MCF 10A (cell line): ENCODE measurements around the gene KRT79. TPM values are rescaled to one million over a fixed set of nuclear protein-coding genes. Genes with fewer than 3 reads are reported as not detected.

Experiments
- BruUV-seq: library from RNA; stranded (reverse); fragments of 400-500 nt; replicated peaks from 2 replicates; lab custom pipeline; 2021; lab: Mats Ljungman, UMichigan
- CTCF ChIA-PET: fragments of 300-600 bp; sonication (Branson Sonifier 250); formaldehyde crosslinking; extraction: SDS; loops from one replicate; lab custom pipeline; 2021; ENCODE audit warnings: antibody characterized with exemption, inconsistent platforms; lab: Yijun Ruan, JAX
- POLR2A ChIA-PET: fragments of 300-600, 350-650 bp; sonication (Branson Sonifier 250); formaldehyde crosslinking; extraction: SDS; loops from one replicate; lab custom pipeline; 2020; ENCODE audit warnings: antibody characterized with exemption, inconsistent platforms; lab: Yijun Ruan, JAX
- DNase-seq: peaks from one replicate; pipeline ENCODE4 v3.0.0-alpha.2; 2018; ENCODE audit not compliant: unreplicated experiment
- H3K27ac Mint-ChIP-seq: one replicate; pipeline ENCODE4 v1.8.0; 2022; ENCODE audit warnings: mild to moderate bottlenecking, low read depth, mixed read lengths; ENCODE audit not compliant: unreplicated experiment
- H3K27me3 Mint-ChIP-seq: one replicate; pipeline ENCODE4 v1.8.0; 2022; ENCODE audit warnings: mixed read lengths; ENCODE audit not compliant: insufficient read depth, unreplicated experiment
- H3K36me3 Mint-ChIP-seq: one replicate; pipeline ENCODE4 v1.8.0; 2022; ENCODE audit warnings: mild to moderate bottlenecking, moderate library complexity, mixed read lengths; ENCODE audit not compliant: insufficient read depth, unreplicated experiment
- H3K4me1 Mint-ChIP-seq: one replicate; pipeline ENCODE4 v1.8.0; 2022; ENCODE audit warnings: mixed read lengths; ENCODE audit not compliant: insufficient read depth, unreplicated experiment
- H3K4me3 Mint-ChIP-seq: one replicate; pipeline ENCODE4 v1.8.0; 2022; ENCODE audit warnings: mild to moderate bottlenecking, moderate library complexity, mixed read lengths; ENCODE audit not compliant: unreplicated experiment
- H3K9me3 Mint-ChIP-seq: one replicate; pipeline ENCODE4 v1.8.0; 2022; ENCODE audit warnings: mixed read lengths; ENCODE audit not compliant: unreplicated experiment
- CTCF ChIP-seq: fragments of 200-600 bp; IDR thresholded peaks from one replicate; pipeline ENCODE4 v1.8.0; 2022; ENCODE audit warnings: antibody characterized with exemption, mild to moderate bottlenecking; ENCODE audit not compliant: unreplicated experiment
- intact Hi-C: fragments of 100-400 bp; cut with micrococcal nuclease; formaldehyde crosslinking; loops from 2 replicates; pipeline ENCODE4 v1.14.1; 2022
- total RNA-seq: library from RNA; stranded (reverse); gene quantifications from 2 replicates; pipeline ENCODE4 v1.2.3, GENCODE V29; 2022

KRT79 gene
- total RNA-seq, 1 experiment from 2014 or later: not detected

GRCh38 chr12:52851787-52852186, 17.7 kb upstream of the KRT79 start:
- no TSS peak for BruUV-seq
- no peak overlapping the region for H3K4me3 Mint-ChIP-seq
- H3K36me3 Mint-ChIP-seq: no peaks in the 10 kb centered on the region
- H3K27me3 Mint-ChIP-seq: peaks cover 25% of the 10 kb centered on the region
- CTCF ChIA-PET: interaction anchor here (0.6 kb wide), 1 partner anchor 460 kb away, joined by 4 read pairs; no protein-coding TSS in a partner anchor
- no peak for DNase-seq
- intact Hi-C loops: no loop called here
- no peak for TF ChIP-seq CTCF
- H3K4me1 Mint-ChIP-seq: no peaks in the 10 kb centered on the region
- H3K27ac Mint-ChIP-seq: no peak overlapping the region
- POLR2A ChIA-PET: interaction anchor here (0.8 kb wide), 1 partner anchor 479 kb away, joined by 3 read pairs; no protein-coding TSS in a partner anchor
- H3K9me3 Mint-ChIP-seq: no peaks in the 10 kb centered on the region

GRCh38 chr12:52850681-52851080, 16.6 kb upstream of the KRT79 start:
- Mint-ChIP-seq H3K4me3 (no peak overlapping the region), H3K4me1 (no peaks in the 10 kb centered on the region), H3K36me3 (no peaks in the 10 kb centered on the region), H3K27me3 (peaks cover 28% of the 10 kb centered on the region), H3K27ac (no peak overlapping the region), H3K9me3 (peaks cover under 1% of the 10 kb centered on the region)
- no TSS peak for BruUV-seq
- POLR2A ChIA-PET: no interaction called here
- intact Hi-C loops: no loop called here
- CTCF ChIA-PET: no interaction called here
- TF ChIP-seq CTCF: no peak
- no peak for DNase-seq

- H3K27ac Mint-ChIP-seq: no peak overlapping the region
These were observed 15.4 kb upstream of the KRT79 start for GRCh38 chr12:52849511-52849910.

GRCh38 chr12:52848661-52849255, 14.6 kb upstream of the KRT79 start, which contains the start of gene KRT78:
Gene KRT78, minus strand, starts transcription at chr12:52848994. Its CDS starts 64 bp downstream, at chr12:52848930.
- no peak for DNase-seq
- Mint-ChIP-seq H3K9me3 (peaks cover 8% of the 10 kb centered on the region), H3K27me3 (peaks cover 38% of the 10 kb centered on the region), H3K4me3 (no peak within 1 kb of the TSS), H3K36me3 (no peaks in the 10 kb centered on the region), H3K4me1 (no peaks in the 10 kb centered on the region), H3K27ac (peak within 1 kb of the TSS; percentile 68)
- intact Hi-C loops: no loop called here
- no TSS peak for BruUV-seq
- ChIA-PET POLR2A (no interaction called here), CTCF (no interaction called here)
- no peak for TF ChIP-seq CTCF

More at GRCh38 chr12:52849511-52849910, 15.4 kb upstream of the KRT79 start:
- ChIA-PET CTCF (no interaction called here), POLR2A (no interaction called here)
- Mint-ChIP-seq H3K4me3 (no peak overlapping the region), H3K36me3 (no peaks in the 10 kb centered on the region), H3K4me1 (no peaks in the 10 kb centered on the region), H3K27me3 (peaks cover 38% of the 10 kb centered on the region), H3K9me3 (peaks cover 8% of the 10 kb centered on the region)
- DNase-seq: no peak
- intact Hi-C loops: no loop called here
- no peak for TF ChIP-seq CTCF
- BruUV-seq: no TSS peak
